HG02938 (cell line): Measurements from ENCODE around the gene CTIF.

Source experiments
- ATAC-seq: cut with Tn5 transposase; IDR thresholded peaks from one replicate; pipeline ENCODE4 v1.9.1; 2021; ENCODE audit warnings: mild to moderate bottlenecking, moderate library complexity; ENCODE audit not compliant: unreplicated experiment

Gene CTIF

GRCh38 chr18:48599391-48599790, 60.6 kb downstream of the CTIF start:
- no peak for ATAC-seq

GRCh38 chr18:48600046-48600445, 61.2 kb downstream of the CTIF start:
- ATAC-seq = no peak

GRCh38 chr18:48600456-48601090, 61.7 kb downstream of the CTIF start:
- no peak for ATAC-seq

GRCh38 chr18:48601343-48601742, 62.5 kb downstream of the CTIF start:
- no peak for ATAC-seq

- no peak for ATAC-seq
Observed at GRCh38 chr18:48602759-48603390, 64.0 kb downstream of the CTIF start.

- ATAC-seq = peak; percentile 58
Observed at GRCh38 chr18:48605408-48605845, 66.6 kb downstream of the CTIF start.

- ATAC-seq = no peak
Observed at GRCh38 chr18:48607056-48607984, 68.5 kb downstream of the CTIF start.

GRCh38 chr18:48608581-48608980, 69.8 kb downstream of the CTIF start:
- no peak for ATAC-seq

- ATAC-seq = no peak
Observed at GRCh38 chr18:48609114-48609513, 70.3 kb downstream of the CTIF start.

GRCh38 chr18:48609820-48610815, 71.3 kb downstream of the CTIF start:
- no peak for ATAC-seq

- no peak for ATAC-seq
Observed at GRCh38 chr18:48611203-48611602, 72.4 kb downstream of the CTIF start.

GRCh38 chr18:48611785-48612480, 73.1 kb downstream of the CTIF start:
- ATAC-seq = no peak

- no peak for ATAC-seq
Observed at GRCh38 chr18:48612511-48612910, 73.7 kb downstream of the CTIF start.

- no peak for ATAC-seq
Observed at GRCh38 chr18:48612917-48613316, 74.1 kb downstream of the CTIF start.

GRCh38 chr18:48613589-48614404, 75.0 kb downstream of the CTIF start:
- ATAC-seq = no peak

- no peak for ATAC-seq
Observed at GRCh38 chr18:48615566-48616401, 77.0 kb downstream of the CTIF start.

GRCh38 chr18:48616484-48617255, 77.8 kb downstream of the CTIF start:
- no peak for ATAC-seq
